Measurements from ENCODE around the gene MUC20.
"Not testable (repeated sequence)": the region's sequence is repeated elsewhere in the genome, so short reads cannot be mapped to it uniquely, and the experiment has no call there.

DNA sequence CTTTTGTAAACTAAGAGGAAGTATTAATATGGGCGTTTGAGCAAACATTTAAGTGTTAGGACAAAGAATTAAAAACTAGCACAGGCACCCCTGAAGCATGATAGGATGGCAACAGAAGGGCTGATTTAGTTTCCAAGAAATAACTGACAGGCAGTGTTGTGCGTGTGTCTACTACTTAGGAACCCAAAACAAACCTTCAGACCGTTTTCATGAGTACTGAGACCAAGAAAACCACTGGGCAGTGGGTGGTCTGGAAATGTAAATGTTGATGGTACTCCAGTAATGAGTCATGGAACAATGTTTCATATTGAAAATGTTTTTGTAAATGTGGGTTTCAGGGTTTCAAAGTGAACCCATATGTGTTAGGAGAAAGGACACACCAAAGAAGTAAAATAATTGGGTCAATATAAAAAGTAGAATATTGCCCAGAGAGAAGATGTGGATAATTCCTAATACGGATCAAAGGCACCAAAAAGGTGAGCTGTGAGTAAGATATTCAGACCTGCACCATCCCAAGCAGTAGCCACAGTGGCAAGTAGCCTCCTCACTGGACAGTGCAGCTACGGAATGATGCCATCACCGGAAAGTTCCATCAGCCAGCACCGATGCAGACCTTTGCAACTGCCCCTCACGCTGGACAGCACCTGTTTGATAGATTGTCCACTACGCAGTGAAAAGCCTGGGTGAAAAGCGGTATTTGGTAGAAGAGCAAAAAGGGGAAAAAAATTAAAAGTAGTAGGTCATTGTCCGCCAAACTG is 29.0 kb upstream of the MUC20 start:
- TF ChIP-seq MXI1 (conservative IDR thresholded peaks at IDR 0.05; ENCODE audit: poor library complexity, severe bottlenecking); POLR2AphosphoS5 (IDR thresholded peaks at IDR 0.05); EZH2 (IDR thresholded peaks at IDR 0.05; ENCODE audit: borderline replicate concordance, insufficient read depth, low read length, poor library complexity, severe bottlenecking): not testable (repeated sequence)
- TF ChIP-seq, protein P1, sequence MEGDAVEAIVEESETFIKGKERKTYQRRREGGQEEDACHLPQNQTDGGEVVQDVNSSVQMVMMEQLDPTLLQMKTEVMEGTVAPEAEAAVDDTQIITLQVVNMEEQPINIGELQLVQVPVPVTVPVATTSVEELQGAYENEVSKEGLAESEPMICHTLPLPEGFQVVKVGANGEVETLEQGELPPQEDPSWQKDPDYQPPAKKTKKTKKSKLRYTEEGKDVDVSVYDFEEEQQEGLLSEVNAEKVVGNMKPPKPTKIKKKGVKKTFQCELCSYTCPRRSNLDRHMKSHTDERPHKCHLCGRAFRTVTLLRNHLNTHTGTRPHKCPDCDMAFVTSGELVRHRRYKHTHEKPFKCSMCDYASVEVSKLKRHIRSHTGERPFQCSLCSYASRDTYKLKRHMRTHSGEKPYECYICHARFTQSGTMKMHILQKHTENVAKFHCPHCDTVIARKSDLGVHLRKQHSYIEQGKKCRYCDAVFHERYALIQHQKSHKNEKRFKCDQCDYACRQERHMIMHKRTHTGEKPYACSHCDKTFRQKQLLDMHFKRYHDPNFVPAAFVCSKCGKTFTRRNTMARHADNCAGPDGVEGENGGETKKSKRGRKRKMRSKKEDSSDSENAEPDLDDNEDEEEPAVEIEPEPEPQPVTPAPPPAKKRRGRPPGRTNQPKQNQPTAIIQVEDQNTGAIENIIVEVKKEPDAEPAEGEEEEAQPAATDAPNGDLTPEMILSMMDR (IDR thresholded peaks at IDR 0.05; ENCODE audit: poor library complexity, severe bottlenecking), result not testable (repeated sequence)
